Mucosa of gallbladder (tissue), 1 donor: Measurements from ENCODE around the gene EFCAB11. TPM values are rescaled to one million over a fixed set of nuclear protein-coding genes. Genes with fewer than 3 reads are reported as not detected.
A peak's percentile ranks its signal among the peaks of the same experiment; 100 is the strongest.

Experiments used
- DNase-seq: peaks from one replicate; pipeline ENCODE4 v3.0.0-alpha.2; 2020; ENCODE audit warnings: low spot score
- total RNA-seq: library from RNA; stranded (reverse); gene quantifications from one replicate; pipeline ENCODE4 v1.2.1, GENCODE V29; 2021
- donor health status: DM: no; HTN: no; CAD: no.

Gene EFCAB11
- total RNA-seq, 1 donor from 2014 or later: 16.1 TPM

GRCh38 chr14:89814126-89814525 lies 140.4 kb downstream of the EFCAB11 start:
- DNase-seq: no peak

DNA sequence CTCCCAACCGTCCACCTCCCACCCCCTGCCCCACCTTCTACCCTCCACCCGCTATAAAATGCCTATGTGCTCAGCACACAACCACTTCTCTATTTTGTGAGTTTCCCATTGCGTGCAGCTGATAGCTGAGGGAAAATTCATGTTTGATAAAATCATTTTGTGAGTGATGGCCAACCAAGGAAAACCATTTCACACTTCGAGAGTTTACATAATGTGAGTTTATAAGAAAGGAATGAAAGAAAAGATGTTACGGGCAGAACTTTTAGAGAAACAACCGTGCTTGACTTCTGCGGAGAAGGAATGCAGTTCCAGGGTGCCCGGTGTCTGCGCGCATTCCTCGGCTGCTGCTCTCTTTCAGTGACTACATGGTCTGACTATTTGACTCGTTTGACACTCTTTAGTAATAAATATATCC lies 140.9 kb downstream of the EFCAB11 start:
- DNase-seq: no peak

- no peak for DNase-seq
Measured at GRCh38 chr14:89811954-89812575, 142.5 kb downstream of the EFCAB11 start.

DNA sequence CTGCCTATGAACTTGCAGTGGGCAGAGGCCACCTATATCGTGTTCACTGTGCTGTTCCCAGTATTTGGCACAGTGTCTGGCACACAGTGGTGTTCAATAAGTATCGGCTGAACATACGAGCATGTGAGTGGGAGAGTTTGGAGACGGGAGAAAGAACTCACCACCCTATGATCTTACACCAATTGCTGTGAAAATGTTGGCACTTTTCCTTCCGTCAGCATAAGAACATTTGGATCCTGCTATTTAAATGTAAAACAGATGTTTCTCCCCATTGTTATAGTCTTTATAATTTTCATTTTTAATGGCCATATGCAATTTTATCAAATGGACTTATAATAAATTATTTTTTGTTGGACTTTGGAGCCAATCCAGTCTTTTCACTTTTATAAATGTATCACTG lies 144.4 kb downstream of the EFCAB11 start:
- DNase-seq: no peak

- no peak for DNase-seq
Measured at GRCh38 chr14:89807892-89808291, 146.6 kb downstream of the EFCAB11 start.

DNA sequence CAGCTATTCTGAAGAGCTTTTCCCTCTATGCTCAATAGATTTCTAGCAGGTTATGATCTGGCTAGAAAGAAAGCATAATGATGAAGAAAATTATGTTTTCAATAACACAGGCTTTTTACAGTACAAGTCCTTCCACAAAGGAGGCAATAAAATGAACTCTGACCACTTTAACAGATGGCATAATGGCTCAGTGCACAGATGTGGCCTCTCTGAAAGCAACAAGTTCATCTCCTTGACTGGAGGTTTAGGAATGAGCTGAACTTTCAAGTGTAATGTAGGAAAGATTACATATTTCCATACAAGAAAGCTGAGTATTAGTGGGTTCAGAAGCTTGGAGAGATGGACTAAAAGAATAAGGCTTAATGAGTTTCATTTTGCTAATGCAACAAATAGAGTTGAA lies 147.4 kb downstream of the EFCAB11 start:
- no peak for DNase-seq

DNA sequence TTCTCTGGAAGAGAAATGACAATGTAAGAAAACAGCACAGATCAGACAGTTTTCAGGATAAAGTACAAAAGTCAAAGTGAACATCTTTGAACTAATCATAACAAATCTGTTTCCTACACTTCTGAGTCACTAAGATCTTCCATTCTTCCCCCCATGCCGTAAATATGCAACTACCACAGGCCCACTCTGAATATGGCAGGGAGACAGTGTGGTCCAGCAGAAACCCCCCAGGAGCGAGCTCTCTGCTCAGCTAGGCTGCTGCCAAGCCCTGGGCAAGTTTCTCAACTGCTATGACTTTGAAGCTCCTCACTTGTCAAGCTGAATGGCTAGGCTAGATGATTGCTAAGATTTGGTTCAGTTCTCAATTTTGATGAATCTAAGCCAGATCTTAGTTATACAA lies 148.1 kb downstream of the EFCAB11 start:
- no peak for DNase-seq

DNA sequence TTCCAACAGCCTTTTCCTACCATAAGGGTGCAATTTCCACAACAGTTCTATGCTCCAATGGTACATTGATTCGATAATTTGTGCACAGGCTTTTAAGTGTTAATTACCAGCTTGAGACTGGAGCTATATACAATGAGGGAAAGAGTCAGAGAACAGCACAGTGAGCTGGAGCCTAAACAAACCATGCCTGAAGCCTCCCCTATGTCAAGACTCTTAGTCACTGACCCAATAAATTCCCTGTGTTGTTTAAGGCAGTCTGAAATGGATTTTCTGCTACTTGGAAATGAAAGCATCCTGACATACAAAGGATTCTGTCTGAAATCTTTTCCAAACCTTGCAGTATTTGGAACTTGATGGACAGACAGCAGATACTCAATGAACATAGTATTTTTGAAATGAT lies 149.0 kb downstream of the EFCAB11 start:
- DNase-seq: no peak

GRCh38 chr14:89803542-89803941 lies 151.0 kb downstream of the EFCAB11 start:
- DNase-seq: no peak

DNA sequence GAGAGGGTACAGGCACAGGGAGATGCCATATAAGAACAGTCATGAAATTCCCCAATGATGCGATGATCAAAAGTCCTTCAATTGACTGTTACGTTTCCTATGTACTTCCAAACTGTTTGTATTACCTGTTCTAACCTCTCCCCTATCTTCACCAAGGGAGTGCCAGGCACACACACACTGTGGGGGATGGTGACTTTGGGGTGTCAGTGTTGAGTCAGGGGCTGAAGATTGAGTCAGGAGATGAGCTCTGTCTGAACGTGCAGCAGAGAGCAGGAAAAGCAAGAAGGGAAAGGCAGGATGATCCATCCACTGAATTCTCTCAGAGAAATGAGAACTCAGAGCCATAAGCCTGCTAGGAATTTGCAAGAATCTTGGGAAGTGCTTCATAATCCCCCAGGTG lies 153.4 kb downstream of the EFCAB11 start:
- no peak for DNase-seq

DNA sequence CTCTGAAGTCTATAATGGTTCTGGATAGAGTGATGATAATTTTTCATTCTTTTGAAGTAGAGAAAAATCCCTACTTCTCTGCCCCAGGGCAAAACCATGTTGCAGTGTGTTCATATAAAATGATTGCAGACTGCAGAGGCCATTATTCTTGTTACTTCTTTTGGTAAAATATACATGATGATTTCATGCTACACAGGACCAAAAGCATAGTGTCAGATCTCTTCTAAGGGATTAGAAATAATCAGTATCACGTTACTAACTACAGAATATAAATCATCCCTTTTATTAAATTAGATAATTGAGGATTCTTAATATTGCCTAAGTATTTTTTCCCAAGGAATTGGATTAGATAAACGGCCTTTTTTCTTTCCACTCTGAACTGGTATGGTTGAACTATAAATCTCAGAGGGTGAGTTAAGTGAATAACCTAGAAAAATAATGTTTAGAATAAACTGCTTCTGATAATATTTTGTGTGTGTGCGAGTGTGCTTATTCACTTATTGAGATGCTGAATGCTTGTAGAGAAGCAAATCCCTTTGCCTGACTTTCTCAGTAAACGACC lies 156.2 kb downstream of the EFCAB11 start:
- DNase-seq: no peak

- no peak for DNase-seq
Measured at GRCh38 chr14:89797148-89797547, 157.4 kb downstream of the EFCAB11 start.

- no peak for DNase-seq
Measured at GRCh38 chr14:89794096-89794495, 160.4 kb downstream of the EFCAB11 start.

DNA sequence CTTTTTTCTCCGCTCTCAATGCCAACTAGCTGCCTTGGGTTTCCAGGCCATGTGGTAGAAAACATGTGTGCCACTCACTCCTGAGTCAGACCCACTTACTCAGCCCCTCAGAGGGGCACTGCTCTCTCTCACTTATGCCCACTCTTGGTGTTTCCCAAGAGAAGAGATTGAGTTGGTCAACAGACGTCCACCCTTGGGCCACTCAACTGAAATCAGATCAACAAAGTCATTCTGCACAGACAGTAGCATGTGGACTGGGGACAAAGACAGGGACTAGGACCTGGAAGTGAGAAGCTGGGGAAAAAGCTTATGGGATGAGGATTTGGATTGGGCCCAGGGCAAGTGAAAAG lies 161.2 kb downstream of the EFCAB11 start:
- no peak for DNase-seq

- DNase-seq: no peak
Measured at GRCh38 chr14:89792489-89793366, 161.8 kb downstream of the EFCAB11 start.

GRCh38 chr14:89787525-89787924 lies 167.0 kb downstream of the EFCAB11 start:
- no peak for DNase-seq

- DNase-seq: no peak
Measured at GRCh38 chr14:89781046-89781445, 173.5 kb downstream of the EFCAB11 start.

GRCh38 chr14:89779707-89780106 lies 174.8 kb downstream of the EFCAB11 start:
- no peak for DNase-seq

DNA sequence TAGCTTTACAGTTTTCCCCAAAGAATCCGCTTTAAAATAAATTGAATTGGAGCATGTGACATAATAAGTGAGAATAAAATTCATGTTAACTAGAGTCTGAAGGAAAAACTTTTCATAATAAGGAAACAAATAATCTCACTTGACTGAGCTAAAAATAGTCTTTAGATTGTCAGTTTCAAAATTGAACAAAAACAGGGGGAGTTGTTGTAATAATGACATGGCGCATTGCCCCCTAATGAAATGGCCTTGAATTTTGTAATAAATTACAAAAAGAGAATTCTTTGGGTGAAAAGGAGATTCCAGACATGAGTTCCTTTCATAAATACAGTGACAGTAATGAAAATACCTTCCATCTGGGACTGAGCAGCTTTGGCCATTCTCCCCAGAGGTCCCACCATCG lies 178.6 kb downstream of the EFCAB11 start:
- DNase-seq: no peak

GRCh38 chr14:89775151-89775550 lies 179.4 kb downstream of the EFCAB11 start:
- DNase-seq: no peak

DNA sequence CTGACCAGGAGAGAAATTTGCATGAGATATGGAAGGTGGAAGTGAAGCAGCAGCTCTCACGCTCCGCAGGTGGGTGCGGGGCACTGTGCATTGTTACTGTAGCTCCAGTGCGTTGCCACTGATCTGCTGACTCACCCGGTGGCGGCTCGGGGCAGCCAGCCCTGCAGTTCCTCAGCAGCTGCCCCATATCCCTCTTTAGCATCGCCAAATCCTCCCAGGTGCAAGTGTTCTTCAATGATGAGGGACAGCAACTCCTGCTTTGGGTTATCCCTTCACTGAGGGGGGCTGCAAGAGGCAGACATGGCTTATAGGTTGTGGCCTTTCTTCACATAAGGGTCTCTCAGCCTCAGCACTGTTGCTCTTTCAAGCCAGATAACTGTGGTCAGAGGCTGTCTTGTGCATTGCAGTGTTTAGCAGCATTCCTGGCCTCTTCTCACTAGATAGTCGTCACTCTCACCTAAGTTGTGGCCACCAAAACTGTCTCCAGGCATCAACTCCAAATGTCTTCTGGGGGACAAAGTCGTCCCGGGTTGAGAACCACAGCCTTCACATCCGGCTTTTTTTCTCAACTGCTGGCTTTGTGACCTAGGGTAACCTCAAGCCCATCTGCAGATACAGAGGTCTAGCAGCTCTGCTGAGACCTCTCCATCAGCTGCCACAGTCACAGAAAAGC lies 180.8 kb downstream of the EFCAB11 start:
- DNase-seq: peak; percentile 65

DNA sequence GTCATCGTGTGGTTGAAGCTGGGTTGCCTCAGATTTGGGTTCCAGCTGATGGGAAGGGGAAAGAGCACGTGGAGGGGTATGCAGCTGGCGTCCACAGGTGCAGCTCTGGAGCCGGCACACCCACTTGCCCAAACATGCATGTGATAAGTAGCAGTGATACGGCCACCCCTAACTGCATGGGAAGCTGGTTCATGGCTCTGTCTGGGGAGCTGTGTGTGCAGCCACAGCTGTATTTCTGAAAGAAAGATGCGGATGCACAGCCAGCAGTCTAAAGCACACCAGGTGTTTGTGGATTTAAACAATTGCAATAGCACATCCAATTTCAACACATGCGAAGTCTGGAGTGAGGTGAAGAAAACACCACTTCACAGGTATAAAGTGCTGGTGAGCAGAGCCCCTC lies 181.4 kb downstream of the EFCAB11 start:
- no peak for DNase-seq

GRCh38 chr14:89771251-89771650 lies 183.3 kb downstream of the EFCAB11 start:
- DNase-seq: no peak
